ENCODE results near the gene ADGRL1. TPM values are rescaled to one million over a fixed set of nuclear protein-coding genes. Genes with fewer than 3 reads are reported as not detected.

The ADGRL1 gene
- total and polyA plus RNA-seq, 2 of the 8 experiments (the other 6 are each of a cell fraction or from before 2014, with no cell fraction given), result 95.6 to 112 TPM

GRCh38 chr19:14103310-14103709, 102.7 kb downstream of the ADGRL1 start:
- Histone ChIP-seq H3K4me3 (ENCODE audit: extremely low read depth in 1 of 4, insufficient read depth in 2 of 4, low read depth in 3 of 4, low read length in 4 of 4) (no peak overlapping the region), H3K79me1 (ENCODE audit: low read depth, low read length) (no peaks in the 10 kb centered on the region), H3K9ac (replicated peaks in 1 of 4; ENCODE audit: extremely low read depth in 1 of 4, low read depth in 3 of 4, low read length in 3 of 4) (no peak overlapping the region), H3K79me2 (ENCODE audit: control insufficient read depth in 1 of 2, insufficient read depth in 2 of 2, low read length in 2 of 2) (no peaks in the 10 kb centered on the region), H2BK5ac (ENCODE audit: low read depth, low read length) (no peak overlapping the region), H3K9me3 (ENCODE audit: insufficient read depth in 2 of 2, low read depth in 1 of 2, low read length in 1 of 2) (no peaks in the 10 kb centered on the region), H4K8ac (ENCODE audit: extremely low read depth, insufficient read depth, low read length) (no peak overlapping the region; the same call in 1 of the 2 replicates), H3K4me2 (ENCODE audit: insufficient read depth in 1 of 2, low read depth in 2 of 2, low read length in 2 of 2) (no peak overlapping the region), H3K27me3 (replicated peaks in 1 of 4; ENCODE audit: control insufficient read depth in 3 of 4, extremely low read depth in 1 of 4, insufficient read depth in 3 of 4, low read length in 3 of 4) (no peaks in the 10 kb centered on the region), H3K56ac (replicated peaks; ENCODE audit: insufficient read length, low read depth, low read length) (no peak overlapping the region), H3K18ac (ENCODE audit: extremely low read depth, low read length) (no peak overlapping the region), H3K4me1 (replicated peaks in 1 of 4; ENCODE audit: control insufficient read depth in 3 of 4, insufficient read depth in 4 of 4, low read length in 3 of 4) (no peaks in the 10 kb centered on the region), H3K23me2 (ENCODE audit: low read depth, low read length) (no peaks in the 10 kb centered on the region), H2BK20ac (ENCODE audit: low read length) (no peak overlapping the region), H2AFZ (ENCODE audit: low read length) (no peak overlapping the region), H3K23ac (ENCODE audit: insufficient read length) (no peak overlapping the region), H3K14ac (ENCODE audit: insufficient read length) (no peak overlapping the region), H2AK5ac (ENCODE audit: low read depth, low read length) (no peak overlapping the region), H2BK120ac (replicated peaks; ENCODE audit: low read depth, low read length) (no peak overlapping the region), H2BK15ac (ENCODE audit: low read length) (no peak overlapping the region), H3K36me3 (ENCODE audit: control insufficient read depth in 2 of 4, insufficient read depth in 4 of 4, low read length in 3 of 4) (no peaks in the 10 kb centered on the region), H4K91ac (replicated peaks; ENCODE audit: insufficient read length, low read length) (no peak overlapping the region), H3K4ac (replicated peaks; ENCODE audit: insufficient read length, low read depth, low read length) (no peak overlapping the region), H2BK12ac (ENCODE audit: low read depth, low read length) (no peak overlapping the region), H4K5ac (ENCODE audit: insufficient read length, low read depth, low read length) (no peak overlapping the region), H3K27ac (ENCODE audit: low read depth, low read length) (no peak overlapping the region), H4K20me1 (replicated peaks in 1 of 2; ENCODE audit: control insufficient read depth in 1 of 2, insufficient read depth in 2 of 2, low read length in 2 of 2) (peaks cover 1 to 2% of the 10 kb centered on the region in 2 experiments)
- FAIRE-seq (no peak), DNase-seq (ENCODE audit: low read depth in 1 of 2, low spot score in 2 of 2) (no peak)
- WGBS, 2 experiments (ENCODE audit: extremely low coverage in 1 of 2, insufficient coverage in 1 of 2, insufficient read length in 1 of 2, insufficient replicate concordance in 2 of 2, low coverage in 1 of 2, low lambda C conversion rate in 2 of 2, missing lambda C conversion rate in 1 of 2), result 80% methylated on average over 1 of the region's 1 CpG; no CpG with 5 or more reads in 1 of the 2 experiments
- CTCF ChIA-PET (ENCODE audit: partially characterized antibody), result interaction anchor here (0.5 to 5.3 kb wide), 9 partner anchors 9 to 221 kb away, joined by 3 to 40 read pairs (median 3); partner anchors contain the start of gene PRKACA
- TF ChIP-seq SIX5 (IDR thresholded peaks at IDR 0.05; ENCODE audit: low read depth, low read length), result no peak
- POLR2A ChIA-PET (ENCODE audit: partially characterized antibody), result interaction anchor here (1.2 to 2.1 kb wide), 4 partner anchors 11 to 33 kb away, joined by 3 to 4 read pairs (median 4); no protein-coding TSS in a partner anchor
